ENCODE measurements around the gene ACTMAP.

DNA sequence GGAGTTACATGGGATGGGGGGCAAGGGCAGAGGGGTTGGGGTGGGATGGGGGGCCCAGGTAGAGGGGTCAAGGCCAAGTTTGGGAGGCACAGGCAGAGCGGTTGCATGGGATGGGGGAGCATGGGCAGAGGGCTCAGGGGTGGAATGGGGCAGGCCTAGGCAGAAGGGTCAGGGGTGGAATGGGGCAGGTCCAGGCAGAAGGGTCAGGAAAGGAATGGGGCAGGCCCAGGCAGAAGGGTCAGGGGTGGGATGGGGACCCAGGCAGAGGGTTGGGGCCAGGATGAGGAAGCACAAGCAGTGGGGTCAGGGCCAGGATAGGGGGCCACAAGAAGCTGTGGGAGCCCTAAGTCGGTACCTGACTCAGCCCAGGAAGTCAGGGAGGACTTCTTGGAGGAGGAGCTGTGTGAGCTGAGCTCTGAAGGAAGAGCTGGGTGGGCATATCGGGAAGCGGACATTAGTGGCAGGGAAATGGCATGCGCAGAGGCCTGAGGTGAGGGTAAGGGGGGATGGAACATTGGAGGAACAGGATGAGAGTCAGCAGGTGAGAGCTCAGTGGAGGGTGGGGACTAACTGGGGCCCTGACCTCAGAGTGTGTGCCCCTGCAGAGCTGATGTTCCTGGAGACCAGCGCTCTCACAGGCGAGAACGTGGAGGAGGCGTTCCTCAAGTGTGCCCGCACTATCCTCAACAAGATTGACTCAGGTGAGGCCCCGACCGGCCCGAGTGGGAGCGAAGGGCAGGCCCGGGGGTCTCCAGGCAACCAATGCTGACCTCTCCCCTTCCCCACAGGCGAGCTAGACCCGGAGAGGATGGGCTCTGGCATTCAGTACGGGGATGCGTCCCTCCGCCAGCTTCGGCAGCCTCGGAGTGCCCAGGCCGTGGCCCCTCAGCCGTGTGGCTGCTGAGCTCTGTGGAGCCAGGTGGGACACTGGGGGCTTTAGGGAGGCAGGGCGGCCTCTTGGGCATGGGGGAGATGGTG is 36.1 kb upstream of the ACTMAP start:
- TF ChIP-seq, protein P1, sequence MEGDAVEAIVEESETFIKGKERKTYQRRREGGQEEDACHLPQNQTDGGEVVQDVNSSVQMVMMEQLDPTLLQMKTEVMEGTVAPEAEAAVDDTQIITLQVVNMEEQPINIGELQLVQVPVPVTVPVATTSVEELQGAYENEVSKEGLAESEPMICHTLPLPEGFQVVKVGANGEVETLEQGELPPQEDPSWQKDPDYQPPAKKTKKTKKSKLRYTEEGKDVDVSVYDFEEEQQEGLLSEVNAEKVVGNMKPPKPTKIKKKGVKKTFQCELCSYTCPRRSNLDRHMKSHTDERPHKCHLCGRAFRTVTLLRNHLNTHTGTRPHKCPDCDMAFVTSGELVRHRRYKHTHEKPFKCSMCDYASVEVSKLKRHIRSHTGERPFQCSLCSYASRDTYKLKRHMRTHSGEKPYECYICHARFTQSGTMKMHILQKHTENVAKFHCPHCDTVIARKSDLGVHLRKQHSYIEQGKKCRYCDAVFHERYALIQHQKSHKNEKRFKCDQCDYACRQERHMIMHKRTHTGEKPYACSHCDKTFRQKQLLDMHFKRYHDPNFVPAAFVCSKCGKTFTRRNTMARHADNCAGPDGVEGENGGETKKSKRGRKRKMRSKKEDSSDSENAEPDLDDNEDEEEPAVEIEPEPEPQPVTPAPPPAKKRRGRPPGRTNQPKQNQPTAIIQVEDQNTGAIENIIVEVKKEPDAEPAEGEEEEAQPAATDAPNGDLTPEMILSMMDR (tag by site-specific recombination; IDR thresholded peaks at IDR 0.05): no peak
- TF ChIP-seq ZNF785 (tag by site-specific recombination; IDR thresholded peaks at IDR 0.05) (no peak), ZFP3 (tag by site-specific recombination; IDR thresholded peaks at IDR 0.05; ENCODE audit: low read depth) (no peak), ZNF473 (tag by site-specific recombination; IDR thresholded peaks at IDR 0.05) (no peak), HOXD13 (CRISPR knock-in tag; IDR thresholded peaks at IDR 0.05; ENCODE audit: borderline replicate concordance) (no peak), ZNF121 (tag by site-specific recombination; IDR thresholded peaks at IDR 0.05) (no peak), ZNF48 (tag by site-specific recombination; IDR thresholded peaks at IDR 0.05) (no peak), ZNF37A (tag by site-specific recombination; IDR thresholded peaks at IDR 0.05) (no peak), FEZF1 (tag by site-specific recombination; IDR thresholded peaks at IDR 0.05) (no peak)
- TF ChIP-seq, protein P2, sequence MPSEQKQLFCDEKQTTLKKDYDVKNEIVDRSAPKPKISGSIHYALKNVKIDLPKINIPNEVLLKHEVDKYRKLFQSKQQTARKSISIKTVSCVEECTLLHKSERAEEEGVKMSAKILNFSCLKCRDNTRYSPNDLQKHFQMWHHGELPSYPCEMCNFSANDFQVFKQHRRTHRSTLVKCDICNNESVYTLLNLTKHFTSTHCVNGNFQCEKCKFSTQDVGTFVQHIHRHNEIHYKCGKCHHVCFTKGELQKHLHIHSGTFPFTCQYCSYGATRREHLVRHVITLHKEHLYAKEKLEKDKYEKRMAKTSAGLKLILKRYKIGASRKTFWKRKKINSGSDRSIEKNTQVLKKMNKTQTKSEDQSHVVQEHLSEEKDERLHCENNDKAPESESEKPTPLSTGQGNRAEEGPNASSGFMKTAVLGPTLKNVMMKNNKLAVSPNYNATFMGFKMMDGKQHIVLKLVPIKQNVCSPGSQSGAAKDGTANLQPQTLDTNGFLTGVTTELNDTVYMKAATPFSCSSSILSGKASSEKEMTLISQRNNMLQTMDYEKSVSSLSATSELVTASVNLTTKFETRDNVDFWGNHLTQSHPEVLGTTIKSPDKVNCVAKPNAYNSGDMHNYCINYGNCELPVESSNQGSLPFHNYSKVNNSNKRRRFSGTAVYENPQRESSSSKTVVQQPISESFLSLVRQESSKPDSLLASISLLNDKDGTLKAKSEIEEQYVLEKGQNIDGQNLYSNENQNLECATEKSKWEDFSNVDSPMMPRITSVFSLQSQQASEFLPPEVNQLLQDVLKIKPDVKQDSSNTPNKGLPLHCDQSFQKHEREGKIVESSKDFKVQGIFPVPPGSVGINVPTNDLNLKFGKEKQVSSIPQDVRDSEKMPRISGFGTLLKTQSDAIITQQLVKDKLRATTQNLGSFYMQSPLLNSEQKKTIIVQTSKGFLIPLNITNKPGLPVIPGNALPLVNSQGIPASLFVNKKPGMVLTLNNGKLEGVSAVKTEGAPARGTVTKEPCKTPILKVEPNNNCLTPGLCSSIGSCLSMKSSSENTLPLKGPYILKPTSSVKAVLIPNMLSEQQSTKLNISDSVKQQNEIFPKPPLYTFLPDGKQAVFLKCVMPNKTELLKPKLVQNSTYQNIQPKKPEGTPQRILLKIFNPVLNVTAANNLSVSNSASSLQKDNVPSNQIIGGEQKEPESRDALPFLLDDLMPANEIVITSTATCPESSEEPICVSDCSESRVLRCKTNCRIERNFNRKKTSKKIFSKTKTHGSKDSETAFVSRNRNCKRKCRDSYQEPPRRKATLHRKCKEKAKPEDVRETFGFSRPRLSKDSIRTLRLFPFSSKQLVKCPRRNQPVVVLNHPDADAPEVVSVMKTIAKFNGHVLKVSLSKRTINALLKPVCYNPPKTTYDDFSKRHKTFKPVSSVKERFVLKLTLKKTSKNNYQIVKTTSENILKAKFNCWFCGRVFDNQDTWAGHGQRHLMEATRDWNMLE (tag by site-specific recombination; conservative IDR thresholded peaks at IDR 0.05; ENCODE audit: low read depth): no peak
